IPS-11a (cell line): ENCODE data around the gene BMAL1.

Experiments
- H3K4me3 ChIP-seq: one replicate; pipeline ENCODE4 v1.5.1; 2013; ENCODE audit warnings: low read depth, low read length, control low read depth

BMAL1 gene

DNA sequence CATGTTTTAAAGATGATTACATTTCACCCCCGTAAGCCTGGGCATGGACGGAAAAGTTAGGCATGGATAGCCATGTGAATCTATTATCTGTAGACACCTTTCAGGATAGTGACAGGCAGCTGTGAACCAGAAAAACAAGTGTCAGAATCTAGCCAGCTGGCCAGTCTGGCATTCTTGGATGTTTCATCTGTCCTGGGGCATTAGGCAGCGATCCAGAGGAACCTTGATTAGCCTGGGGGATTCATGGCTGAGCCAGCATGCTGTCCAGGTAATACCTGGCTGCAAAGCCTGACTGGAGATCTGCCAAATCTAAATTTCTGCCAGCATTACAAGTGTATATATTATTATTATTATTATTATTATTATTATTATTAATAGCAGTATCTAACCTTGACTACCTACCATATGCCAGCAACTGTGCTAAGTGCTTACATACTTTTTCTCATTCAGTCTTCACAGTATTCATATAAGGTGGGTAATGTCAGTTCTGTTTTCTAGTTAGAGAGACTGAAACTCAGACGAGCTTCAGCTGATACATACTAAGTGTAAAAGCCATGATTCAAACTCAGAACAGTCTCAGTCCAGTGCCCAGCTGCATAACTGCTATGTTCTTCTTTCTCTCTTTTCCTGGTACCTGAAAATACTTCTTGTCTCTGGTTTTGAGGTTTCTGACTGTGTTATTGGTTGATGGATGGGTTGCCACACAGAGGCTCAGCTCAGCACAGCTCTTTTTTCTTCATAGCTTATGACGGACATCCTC lies 12.8 kb downstream of the BMAL1 start:
- H3K4me3 ChIP-seq = no peak overlapping the region

DNA sequence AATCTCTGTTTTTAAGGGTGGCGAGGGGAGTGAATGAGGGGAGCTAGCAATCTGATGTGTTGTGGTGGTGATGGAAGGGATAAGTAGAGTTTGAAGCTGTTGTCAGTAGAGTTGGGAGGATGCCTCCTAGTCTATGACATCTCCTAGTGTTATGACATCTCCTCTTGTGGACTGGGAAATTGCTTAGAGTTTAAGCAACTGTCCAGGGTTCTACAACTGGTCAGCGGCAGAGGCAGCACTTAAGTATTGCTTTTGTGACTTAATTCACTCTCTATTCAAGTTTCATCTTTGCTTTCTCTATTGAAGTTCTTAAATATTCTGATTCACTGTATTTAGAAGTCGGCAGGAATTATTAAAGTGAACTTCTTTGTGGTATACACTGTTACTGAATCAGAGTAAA lies 13.8 kb downstream of the BMAL1 start:
- no peak overlapping the region for H3K4me3 ChIP-seq

DNA sequence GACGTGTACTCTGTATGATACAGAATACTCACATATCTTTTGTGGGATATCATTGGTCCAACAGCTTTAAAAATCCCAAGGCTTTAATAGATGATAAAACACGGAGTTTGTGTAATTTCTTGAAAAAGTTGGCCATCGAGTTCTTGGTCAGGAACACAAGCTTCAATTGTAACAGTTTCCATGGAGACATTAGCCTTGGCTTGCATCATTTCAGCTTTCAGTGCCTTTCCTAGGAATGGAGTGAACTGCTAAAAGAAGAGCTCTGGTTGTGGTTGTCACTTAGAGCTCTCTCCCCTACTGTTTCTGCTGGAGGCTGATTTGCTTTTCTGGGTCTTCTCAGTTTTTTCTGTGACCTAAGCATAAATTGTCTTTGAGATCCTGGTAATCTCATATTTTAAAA lies 14.2 kb downstream of the BMAL1 start:
- H3K4me3 ChIP-seq = no peak overlapping the region

DNA sequence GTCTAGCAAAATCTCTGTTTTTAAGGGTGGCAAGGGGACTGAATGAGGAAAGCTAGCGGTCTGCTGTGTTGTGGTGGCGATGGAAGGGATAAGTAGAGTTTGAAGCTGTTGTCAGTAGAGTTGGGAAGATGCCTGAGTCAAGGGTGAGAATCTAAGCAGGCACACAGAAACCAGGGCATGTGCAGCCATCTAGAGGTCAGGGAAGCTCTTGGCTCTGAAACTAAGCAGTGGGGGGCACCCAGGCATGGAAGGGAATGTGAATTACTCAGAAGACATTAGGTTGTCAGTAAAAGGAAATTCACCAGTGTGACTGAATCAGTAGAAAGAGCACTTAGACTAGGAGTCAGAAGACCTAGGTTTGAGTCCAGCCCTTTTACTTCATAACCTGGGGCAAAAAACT lies 15.4 kb downstream of the BMAL1 start:
- no peak overlapping the region for H3K4me3 ChIP-seq

DNA sequence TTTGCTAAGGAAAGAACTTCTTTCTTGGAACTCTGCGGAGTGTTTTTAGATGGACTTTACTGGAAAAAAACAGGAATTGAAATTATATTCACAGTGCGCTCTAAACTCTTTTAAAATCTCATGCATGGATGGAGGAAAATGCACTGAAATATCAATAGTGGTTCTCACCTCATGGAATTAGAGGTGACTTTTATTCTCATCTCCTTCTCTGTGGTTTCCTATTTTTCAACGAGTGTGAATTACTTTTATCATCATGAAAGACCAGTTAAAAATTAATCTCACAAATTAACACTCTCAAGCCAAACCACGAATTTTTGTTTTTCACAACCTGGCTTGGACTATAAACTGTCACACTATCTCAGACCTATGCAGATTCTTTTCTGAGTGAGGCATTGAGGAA lies 16.6 kb downstream of the BMAL1 start:
- no peak overlapping the region for H3K4me3 ChIP-seq

DNA sequence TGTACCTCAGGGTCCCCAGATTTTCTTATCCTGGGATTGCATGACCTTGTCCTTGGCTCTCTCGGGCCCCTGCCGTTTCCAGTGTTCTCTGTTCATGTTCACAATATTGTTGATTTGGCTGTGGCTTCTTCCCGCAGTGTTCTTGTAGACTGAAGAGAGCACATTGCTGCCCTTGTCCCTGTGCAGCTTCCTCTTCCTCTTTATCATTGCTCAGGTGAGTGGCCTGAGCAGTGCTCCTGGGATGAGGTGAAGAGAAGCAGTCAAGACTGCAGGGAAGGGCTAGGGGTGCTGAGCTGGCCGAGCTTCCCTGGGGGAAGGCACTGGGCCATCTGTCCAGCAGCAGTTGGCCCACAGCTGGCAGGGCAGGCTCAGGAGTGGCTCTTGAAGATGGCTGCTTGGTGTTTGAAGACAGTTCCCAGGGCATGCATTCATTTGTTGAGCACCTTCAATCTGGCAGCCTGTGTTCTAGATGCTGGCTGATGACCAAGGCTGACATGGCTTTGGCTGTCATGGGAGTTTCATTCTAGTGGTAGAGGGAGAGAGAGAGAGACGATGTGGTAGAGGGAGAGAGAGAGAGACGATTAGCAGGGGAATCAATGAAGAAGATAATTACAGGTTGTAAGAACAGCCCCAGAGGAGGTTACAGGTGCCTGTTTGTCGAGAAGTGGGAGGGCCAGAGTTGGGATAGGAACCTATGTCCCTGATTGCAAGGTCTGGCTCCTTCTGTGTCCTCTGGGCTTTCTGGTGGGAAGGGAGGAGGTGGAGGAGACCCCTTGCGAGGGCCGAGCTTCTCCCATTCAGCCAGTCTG lies 17.4 kb downstream of the BMAL1 start:
- H3K4me3 ChIP-seq = no peak overlapping the region

DNA sequence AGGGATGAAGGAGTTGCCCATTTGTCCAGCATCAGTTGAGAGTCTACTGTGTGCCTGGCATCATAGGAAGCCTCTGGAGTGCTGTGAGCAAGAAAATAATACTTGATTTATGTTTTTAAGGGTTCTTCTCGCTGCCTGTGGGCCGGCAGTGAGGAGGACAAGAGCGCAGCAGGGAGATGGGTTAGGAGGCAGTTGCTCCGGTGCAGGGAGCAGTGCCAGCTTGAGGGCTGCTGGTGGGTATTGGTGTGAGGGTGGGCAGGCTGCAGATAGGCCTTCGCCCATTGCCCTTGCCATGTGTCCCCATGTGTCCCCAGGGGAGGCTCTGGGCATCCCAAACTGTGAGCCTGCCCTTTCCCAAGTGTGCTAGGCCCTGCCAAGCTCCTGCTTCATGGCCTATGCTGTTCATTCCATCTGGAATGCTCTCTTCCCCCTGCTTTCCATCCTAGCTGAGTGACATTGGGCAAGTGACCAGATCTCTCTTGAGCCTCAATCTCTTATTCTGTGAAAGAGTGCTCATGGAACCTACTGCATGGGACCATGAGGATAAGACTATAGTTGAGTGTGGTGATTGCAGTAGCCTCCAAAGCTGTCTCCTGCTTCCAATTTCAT lies 19.8 kb downstream of the BMAL1 start:
- no peak overlapping the region for H3K4me3 ChIP-seq

DNA sequence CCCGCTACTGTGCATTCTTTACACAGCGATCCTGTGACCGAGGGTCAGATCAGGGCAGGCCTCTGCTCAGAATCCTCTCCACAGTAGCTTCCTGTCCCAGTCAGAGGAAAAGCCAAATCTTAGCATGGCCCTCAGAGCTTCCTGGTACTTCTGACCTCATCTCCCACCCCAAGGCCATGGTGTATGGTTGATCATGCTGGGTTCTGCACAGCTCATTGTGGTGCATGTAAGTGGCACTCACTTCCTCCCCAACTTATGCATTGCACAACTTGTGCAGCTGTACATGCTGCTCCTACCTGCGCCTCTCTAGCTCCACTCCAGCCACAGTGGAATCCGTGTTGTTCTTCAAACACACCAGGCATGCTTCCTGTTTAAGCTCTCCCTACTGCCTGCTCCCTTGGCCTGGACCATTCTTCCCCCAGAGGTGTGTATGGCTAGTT lies 20.3 kb downstream of the BMAL1 start:
- H3K4me3 ChIP-seq = no peak overlapping the region

DNA sequence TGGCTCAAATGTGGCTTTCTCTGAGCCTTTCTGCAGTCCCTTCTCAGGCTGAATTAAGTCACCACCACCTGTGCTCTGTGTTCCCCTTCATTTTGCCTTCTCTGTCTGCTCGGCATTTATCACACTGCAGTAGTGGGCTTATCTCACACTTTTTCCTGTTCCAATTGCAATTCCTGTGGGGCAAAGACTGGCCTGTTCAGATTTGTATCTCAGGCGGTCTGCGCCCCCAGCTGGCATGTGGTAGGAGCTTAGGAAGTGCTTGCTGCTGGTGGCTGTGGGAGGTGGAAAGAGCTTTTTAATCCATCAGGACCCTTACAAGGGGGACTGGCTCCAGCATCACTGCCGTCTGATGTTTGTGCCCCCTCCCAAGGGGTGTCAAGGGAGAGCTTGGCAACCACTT lies 21.2 kb downstream of the BMAL1 start:
- no peak overlapping the region for H3K4me3 ChIP-seq

DNA sequence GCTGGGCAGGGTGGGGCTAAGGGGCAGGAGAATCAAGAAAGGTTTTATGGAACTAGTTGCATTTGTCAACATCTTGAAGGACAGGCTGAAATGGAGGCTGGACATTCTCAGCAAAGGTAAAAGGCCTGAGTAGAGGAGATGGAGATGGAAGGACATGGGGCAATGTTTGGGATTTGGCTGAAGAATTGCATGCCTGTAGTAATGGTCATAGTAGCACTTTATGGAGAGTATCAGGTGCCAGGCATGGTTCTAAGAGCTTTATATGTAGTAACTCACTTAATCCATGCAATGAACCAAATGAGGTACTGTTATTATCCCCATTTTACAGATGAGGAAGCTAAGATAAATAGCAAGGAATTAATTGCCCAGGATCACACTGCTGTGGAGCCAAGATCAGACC lies 23.9 kb downstream of the BMAL1 start:
- no peak overlapping the region for H3K4me3 ChIP-seq

DNA sequence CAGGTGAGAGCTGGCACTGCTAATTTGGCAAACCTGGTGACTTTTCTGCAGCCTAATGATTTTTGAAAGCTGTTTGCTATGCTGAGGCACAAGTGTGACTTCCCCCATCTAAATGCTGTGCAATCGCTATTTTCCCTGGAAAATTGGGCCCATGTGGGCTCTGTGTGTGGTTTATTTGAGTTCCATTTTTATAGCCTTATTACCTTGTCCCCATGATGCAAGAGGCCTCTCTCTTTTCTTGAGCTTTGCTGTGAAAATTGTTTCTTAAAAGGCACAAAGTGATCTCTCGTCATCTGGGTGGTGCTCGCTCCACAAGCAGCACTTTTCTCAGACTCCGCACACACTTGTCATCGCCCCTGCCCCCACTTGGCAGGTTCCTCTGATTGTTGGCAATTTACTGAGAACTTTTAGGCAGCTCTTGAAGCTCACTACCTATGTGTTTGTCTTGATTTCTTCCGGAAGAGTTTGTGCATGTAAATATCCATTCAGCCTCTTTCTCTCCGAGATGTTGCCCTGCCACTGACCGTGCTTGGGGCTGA lies 24.9 kb downstream of the BMAL1 start:
- no peak overlapping the region for H3K4me3 ChIP-seq

DNA sequence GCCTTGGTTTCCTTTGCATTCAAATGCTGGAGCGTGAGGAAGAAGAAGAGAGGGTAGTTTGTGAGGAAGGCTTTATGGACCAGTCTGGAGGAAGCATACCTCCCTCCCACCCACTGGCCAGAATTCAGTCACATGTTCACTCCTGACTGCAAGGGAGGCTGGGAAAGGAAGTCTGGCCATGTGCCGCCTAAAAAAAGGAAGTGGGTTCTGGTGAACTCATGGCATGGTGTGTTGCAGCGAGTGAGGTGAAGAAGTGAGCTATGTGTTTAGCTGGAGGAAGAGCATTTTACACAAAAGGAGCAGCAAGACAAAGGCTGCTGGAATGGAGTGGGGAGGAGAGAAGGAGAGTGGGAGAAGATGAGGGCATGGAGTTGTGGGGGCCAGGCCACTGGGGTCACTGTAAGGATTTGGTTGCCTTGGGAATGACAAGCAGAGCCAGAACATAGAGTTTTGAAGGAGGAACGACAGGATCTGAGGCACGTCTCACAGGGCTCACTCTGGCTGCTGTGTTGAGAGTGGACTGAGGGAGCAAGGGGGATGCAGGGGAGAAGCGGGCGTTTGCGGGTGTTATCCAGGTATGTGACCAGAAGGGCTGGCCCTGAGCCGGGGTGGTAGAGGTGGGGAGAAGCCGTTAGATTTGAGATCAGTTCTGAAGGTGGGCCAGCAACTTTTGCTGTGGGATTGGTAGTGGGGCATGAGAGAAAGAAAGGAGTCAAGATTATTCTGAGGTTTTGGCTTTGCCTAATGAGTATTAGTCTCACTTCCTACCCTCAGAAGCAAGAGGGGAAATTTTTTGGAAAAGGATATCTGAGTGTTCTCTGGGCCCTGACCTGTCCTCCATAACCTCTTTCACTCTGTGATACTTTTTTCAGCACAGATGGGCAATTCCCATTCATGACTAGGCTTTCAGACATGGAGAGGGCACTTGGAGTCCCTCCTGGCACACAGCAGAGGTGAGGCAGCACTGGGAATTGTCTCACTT lies 26.4 kb downstream of the BMAL1 start:
- H3K4me3 ChIP-seq = no peak overlapping the region

DNA sequence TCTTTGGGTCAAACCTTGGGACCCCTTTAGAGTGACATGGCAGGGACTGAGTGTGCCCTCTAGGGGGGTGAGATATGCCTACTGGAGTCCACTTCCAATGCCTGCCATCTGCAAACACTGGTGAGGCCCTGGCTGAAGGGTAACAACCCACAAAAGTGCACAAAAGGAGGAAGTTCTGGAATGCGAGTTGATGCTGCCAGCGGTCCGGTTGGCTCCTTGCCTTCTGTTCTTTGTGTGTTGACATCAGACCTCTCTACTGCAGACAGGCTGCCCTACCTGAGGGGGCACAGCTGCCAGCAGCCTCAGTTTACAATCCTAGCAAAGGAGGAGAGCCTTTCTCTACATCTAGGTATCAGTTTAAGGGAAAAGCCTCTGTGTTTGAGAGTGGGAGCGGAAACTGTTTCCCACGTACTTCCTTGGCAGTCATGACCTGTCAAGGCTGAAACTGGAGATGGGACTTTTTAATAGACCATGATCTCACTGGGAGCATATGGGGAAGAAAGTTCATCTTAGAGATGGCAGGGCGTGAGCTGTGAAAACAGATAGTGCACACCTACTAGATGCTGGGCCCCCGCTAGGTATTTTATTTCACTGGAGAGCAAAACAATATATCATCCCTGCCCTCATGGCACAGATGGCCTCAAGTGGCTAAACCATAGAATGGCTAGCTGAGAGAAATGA lies 27.2 kb downstream of the BMAL1 start:
- H3K4me3 ChIP-seq = no peak overlapping the region

DNA sequence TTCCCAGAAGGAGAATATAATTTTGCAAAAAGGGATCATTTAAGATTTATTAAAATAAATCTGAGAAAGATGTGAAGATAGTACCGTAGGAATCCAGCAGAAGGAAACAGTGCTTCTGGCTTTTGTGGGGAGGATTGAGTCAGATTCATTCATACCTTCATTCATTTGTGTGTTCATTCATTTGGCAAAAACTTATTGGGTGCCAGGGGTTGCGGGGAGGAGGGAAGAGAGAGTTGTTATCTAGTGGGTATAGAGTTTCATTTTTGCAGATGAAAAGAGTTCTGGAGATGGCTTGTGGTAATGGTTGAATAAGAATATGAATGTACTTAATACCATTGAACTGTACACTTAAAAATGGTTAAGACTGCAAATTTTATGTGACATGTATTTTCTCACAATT lies 31.1 kb downstream of the BMAL1 start:
- no peak overlapping the region for H3K4me3 ChIP-seq

DNA sequence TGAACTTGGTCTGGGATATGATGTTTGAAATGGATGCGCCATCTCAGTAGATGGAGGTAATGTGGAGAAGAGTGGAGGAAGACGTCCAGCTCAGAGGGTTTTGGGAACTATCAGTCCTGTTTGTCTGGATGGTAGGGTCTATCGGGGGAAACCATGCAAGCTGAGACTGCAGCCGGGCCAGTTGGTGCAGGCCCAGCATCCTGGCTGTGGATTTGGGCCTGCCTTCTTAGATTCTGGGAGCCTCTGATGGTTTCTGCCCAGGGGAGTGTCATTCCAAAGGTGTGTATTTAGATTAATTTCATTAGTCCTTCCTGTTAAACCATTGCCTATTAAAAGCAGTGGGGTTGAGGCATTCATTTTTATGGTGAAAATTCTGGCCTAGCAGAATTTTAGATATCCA lies 31.6 kb downstream of the BMAL1 start:
- H3K4me3 ChIP-seq = no peak overlapping the region

DNA sequence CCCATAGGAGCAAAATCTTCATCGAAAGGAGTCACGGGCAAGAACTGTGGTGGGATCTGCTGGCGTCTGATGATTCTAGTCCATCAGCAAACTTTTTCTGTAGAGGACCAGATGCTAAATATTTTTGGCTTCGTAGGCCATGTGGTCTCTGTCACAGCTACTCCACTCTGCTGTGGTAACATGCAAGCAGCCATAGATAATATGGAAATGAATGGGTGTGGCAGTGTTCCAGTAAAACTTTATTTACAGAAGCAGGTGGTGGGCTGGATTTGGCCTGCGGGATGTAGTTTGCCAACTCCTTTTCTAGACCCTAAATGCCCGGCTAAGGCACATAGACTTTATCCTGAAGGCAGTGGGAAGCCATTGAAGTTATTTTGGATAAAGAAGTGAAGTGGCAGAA lies 32.9 kb downstream of the BMAL1 start:
- no peak overlapping the region for H3K4me3 ChIP-seq

DNA sequence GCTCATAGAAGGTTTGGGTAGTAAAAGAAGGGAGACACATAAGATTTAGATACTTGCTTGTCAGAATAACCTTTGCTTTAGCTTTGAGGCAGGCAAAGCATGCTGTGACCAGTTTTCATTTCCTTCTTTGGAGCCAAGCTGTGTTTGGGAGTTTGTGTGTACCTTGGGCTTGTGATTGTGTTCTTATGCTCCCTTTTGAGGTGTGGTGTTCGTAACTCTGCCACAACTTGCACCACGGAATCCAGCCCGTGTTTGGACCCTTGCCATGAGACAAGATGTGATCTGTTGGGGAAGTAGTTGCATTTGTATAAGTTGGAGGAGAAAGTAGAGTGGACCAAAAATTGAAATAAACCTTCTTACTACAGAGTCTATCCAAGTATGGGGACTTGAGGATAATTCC lies 34.0 kb downstream of the BMAL1 start:
- H3K4me3 ChIP-seq = no peak overlapping the region

DNA sequence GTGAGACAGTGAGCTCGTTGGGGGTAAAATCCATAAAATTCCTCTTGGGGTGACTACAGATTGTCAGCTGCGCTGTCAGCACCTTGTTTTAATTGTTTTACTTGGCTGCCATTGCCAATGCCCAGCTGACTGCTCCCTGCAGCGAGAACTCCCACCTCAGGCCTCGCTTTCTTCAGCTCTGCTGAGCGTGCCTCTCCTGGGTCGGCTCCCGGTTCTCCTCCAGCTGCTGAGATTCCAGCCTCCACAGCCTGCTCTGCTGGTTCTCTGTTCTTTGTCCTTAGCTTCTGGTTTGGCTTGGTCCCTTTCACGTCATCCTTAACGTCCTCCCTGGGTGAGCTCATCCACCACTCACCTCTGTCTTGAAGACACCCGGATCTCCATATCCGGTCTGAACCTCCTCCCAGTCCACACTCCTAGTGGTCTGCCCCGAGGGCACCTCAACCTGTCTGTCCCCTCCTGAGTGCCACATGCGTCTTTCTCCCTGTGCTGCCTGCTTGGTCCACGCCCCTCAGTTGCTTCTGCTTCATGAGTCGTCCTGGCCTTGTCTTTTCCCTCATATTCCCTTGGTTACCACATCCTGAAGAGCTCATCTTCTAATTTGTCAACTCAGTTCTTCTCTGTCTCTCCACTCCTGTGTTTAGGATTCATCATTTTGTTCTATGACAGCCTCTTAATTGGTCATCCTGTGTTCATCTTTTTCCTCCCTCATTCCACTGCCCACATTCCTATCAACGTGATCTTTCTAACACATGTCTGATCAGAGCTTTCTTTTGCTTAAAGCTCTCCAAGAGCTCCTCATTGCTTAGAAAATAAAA lies 35.6 kb downstream of the BMAL1 start:
- no peak overlapping the region for H3K4me3 ChIP-seq
